GM18868 (cell line): ENCODE data around the gene CENPE.

Source experiments
- ATAC-seq: cut with Tn5 transposase; IDR thresholded peaks from one replicate; pipeline ENCODE4 v1.9.1; 2021; ENCODE audit warnings: mild to moderate bottlenecking, moderate library complexity; ENCODE audit not compliant: unreplicated experiment

Gene CENPE

DNA sequence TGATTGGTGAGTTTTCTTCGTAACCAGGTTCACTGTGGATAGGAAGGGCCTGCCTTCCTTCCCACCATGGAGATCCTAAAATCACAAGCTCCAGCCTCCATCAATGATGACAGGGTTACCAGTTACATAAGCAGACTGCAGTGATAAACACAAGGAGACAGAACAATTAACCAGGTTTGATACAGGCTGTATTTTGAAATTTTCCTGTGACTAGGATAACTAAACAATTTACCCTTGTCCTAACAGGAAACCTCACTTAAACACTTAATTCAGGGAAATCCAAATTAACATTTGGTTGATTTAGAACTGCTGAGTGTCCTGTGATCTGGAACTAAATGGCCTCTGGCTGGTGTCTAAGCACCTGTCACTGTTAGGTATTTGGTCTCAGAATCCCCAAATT, 118.5 kb downstream of the CENPE start:
- no peak for ATAC-seq

DNA sequence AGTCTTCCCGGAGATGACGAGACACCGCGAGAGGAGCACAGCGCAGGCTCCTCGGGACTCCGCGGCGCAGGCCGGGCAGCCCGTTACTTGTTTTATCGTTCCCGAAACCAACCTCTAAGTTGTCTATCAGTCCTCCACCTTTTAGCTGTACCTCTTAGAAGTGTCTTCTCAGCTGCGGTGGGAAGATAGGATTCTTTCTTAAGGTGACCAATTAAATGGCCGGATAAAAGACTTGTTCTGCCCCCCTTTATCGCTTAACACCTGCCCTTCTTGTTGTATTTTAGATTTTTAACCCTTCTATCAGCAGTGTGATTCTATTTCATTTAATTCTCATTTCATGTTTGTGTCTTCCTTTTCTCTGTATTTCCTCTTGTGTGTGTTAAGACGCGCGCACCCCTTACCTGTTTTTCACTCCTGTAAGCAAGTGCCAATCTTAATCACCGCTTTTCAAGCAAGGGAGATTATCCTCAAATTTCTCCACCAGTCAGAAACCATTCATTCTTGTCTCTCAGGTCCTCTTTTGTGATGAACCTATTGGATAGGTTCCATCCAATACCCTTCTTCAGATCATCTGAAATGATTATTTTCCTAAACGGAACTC, 121.3 kb downstream of the CENPE start, which contains the start of gene SLC9B2:
SLC9B2 (minus strand) TSS at position 15 of the 601 bp plus-strand sequence. CDS start 9,211 bp downstream, outside the sequence.
- ATAC-seq = peak; percentile 49

DNA sequence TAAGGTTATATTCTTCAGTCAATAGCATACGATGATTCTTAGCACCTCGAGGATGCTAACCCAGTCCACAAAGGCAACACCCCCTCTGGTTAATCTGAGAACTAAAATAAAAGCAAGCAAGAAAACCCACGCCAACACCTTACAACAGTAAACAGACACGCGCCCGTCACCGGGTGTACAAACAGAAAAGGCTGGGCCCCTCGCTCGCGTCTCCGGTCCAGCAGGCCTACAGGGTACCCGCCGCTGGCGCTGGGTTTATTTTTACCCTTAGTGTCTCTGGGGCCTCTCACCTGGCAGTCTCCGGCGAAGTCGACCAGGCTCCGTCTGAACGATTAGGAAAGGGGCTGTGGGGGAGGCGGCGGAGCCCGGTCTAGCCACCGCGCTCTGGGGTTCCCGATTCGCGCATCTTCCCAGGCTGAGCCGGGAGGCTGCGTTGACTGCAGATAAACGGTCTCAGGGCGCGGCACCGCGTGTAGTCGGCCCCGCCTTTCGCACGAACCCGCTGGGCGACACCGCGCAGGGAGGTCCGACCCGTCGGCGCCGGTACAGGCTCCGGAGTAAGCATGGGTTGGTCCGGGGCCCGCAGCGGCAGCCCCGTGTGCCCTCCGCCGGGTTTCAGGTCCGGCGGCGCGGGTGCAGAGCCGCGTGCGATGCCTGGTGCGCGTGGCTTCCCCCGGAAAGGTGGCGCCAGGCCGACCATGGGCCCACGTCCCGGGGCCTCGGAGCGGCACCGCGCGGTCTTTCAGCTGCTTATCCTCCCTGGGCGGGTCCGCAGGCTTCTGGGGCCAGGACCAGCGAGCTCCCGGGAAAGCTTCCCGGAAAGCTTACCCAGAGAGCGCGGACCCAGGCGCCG, 122.0 kb downstream of the CENPE start:
- peak; percentile 42 for ATAC-seq

DNA sequence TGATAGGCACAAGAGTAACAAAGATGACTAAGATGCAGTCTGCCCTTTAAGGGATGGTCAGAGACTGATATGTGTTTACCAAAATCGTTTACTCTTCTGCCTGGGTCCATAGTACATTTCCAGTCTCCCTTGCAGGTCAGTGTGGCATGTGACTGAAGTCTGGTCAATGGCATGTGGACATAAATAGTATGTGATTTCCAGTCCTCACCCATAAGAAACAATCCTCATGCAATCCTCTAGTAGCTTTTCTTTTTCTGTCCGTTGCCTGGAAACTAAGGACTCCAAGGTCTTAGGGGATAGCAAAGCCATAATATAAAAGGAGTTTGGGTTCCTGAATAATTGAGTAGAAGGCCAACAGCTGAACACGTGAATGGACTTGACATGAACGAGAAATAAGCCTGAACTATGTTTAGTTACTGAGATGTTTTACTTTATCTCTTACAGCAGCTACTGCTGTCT, 122.7 kb downstream of the CENPE start:
- ATAC-seq = no peak

DNA sequence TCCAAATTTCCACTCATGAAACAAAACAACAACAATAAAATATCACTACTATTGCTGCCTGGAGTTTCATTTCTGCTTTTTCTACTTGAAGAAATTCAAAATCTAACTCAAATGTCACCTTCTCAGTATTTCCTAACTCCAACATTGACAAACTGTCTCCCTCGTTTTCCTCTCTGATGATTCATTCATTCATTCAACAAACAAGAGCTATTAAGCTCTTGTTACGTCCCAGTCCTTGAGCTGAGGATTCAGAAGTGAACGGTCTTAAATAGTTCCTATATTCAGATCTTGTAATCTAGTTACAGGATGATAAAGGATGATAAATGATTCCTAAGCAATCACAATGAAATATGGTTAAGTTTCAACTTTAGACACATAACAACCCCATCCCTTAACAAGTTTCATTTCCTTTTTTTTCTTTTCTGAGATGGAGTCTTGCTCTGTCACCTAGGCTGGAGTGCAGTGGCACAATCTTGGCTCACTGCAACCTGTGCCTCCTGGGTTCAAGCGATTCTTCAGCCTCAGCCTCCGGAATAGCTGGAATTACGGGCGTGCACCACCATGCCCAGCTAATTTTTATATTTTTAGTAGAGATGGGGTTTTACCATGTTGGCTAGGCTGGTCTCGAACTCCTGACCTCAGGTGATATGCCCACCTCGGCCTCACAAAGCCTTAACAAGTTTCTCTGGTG, 123.3 kb downstream of the CENPE start:
- peak; percentile 44 for ATAC-seq

DNA sequence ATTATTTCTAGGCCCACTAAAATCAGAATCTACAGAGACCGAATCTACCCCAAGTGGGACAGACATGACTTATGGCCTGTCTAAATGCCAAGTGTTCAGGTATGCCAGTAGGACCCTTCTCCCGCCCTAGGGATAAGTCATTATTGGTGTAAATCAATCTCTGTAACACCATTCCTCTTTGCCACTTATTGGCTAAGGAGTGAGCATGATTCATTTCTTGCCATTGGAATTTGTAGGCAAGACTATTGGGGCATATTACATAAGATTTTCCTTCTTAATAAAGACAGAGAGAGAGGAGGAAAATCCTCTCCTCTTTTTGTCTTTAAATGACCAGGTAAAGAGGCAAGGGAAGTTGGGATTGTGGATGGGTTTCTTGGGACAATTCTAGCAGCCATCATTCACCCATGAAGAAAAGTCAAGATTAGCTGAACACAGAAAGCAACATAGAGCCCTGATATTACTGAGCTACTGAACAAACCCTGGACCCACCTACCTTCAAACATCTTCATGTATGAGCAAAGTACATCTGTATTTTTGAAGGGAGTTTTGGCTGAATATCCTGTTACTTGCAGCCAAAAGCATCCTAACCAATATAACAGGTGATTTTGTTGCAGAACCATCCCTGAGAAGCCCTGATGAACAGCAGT, 124.2 kb downstream of the CENPE start:
- ATAC-seq = no peak

DNA sequence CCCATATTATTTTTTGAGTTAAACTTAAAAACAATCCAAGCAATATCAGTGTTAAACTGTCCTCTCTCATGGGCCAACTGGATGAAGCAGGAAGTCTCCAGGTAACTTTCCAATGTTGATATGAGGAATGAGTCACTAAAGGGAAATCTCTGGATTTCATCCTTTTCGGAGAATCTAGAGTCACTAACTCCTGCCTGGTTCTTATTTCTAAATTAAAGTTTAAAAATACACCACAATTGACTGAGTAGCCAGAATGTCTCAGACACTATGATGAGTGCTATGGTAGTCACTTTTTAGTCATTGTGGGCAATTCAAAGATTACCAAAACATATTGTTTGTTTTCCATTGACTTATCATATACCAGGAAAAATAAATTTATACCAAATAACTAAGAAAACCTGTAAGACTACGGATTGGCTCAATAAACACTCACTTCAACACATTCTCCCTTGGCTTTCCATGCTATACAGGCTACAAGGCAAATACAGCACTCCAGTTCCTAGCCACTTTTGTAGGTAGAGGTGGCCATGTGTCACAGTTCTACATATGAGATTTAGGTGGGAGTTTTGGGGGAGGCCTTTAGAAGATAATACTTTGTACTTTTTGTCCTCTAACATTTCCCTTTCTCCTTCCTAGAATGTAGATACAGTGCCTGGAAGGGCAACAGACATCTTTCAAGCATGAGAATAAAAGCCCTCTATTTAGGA, 130.1 kb downstream of the CENPE start:
- no peak for ATAC-seq

DNA sequence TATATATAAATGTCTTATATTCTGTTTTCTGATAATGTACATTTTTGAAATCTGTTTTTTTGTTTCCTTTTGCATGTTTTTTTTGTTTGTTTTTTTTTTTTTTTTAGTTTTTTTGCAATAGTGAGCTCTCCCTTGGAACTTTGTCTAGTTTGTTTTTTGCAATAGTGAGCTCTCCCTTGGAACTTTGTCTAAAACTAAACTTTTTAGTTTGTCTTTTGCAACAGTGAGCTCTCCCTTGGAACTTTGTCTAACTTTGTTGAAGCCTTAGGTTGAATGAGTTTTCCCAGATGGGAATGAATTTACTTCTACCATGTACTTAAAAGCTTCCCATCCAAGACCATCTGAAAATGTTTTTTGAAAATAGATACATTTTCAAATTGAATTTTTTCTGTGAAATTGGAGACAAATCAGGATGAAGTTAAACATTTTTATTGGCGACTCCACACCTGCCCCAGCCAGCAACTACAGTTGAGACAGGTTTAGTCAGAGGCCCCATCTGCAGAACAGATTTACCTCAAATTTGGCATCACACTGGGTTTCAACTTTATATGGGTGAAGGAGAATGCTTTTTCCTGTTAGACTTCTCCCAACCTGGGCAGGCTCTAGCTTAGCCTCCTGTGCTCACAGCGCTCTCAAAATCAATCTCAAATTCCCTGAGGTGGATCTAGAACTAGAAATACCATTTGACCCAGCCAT, 137.5 kb downstream of the CENPE start:
- no peak for ATAC-seq
